ENCODE measurements around the gene B4GALNT1.
"Not testable (repeated sequence)": the region's sequence is repeated elsewhere in the genome, so short reads cannot be mapped to it uniquely, and the experiment has no call there.

B4GALNT1 gene

GRCh38 chr12:57620245-57620935 lies 12.6 kb downstream of the B4GALNT1 start:
- no peak for DNase-seq

- peak in 1 of 2 donors; percentile 23 for DNase-seq
These were observed 13.4 kb downstream of the B4GALNT1 start for GRCh38 chr12:57619434-57620244.

GRCh38 chr12:57618966-57619433 lies 14.0 kb downstream of the B4GALNT1 start:
- no peak for DNase-seq

- DNase-seq = not testable (repeated sequence)
These were observed 14.6 kb downstream of the B4GALNT1 start for GRCh38 chr12:57618431-57618830.

DNA sequence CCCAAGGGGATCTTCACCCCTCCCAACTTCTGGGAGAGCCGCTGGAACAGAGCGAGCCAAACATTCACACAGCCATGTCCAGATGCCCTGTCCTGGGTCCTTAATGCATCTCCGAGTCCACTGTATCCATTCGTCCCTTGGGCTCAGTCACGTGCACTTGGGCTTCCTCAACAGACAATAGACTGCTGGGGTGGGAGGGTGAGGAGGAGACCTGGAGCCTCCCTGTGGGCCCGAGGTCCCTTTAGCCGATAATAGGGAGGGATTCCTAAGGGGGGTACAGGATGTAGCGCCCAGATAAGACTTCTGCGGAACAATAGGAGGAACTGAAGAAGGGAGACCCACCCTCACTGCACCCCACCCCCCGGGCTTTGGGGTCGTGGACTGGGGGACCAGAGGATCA lies 15.1 kb downstream of the B4GALNT1 start:
- no peak for DNase-seq

DNA sequence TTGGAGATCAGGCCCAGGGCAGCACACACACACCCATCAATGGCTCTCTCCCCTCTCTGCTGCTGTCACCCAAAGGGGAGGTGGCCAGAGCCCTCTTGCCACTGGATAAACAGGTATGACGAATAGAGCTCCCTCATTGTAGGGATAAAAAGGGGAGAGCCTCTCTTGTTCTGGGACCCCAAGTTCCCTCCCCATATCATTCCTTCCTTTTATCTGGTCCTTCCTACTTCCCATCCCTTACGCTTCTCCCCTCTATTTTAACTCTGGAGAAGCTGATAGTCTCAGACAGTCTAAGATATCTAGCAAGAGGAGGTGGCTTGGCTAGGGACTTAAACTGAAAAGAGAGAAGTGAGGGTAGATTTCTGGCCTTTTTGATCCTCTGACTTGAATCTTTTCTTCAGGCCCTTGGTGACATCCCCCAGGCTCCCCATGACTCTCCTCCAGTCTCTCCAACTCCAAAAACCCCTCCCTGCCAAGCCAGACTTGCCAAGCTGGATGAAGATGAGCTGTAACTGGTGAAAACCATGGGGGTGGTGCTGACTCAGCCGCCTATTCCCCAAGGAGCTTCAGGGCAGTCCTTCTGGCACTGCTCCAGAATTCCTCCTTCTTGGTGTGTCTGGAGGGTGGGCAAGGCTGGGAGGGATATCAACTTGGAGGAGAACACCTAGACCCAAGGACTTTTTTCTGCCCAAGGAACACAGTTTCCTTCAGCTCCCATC lies 16.5 kb downstream of the B4GALNT1 start:
- DNase-seq = no peak

DNA sequence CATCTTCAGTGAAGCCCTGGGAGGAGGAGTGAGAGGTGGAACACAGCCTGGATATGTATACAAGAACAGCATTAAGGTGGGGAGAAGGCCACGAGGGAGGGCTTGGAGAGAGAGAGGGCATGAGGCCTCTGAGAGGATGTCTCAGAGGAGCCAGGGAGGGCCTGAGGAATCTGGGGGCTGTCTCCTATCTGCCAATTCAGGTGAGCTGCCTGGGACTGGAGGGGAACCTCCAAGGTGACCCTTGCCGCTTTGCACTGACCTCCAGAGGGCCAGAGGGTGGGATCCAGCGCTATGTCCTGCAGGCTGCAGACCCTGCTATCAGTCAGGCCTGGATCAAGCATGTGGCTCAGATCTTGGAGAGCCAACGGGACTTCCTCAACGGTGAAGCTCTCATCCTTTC lies 17.4 kb downstream of the B4GALNT1 start:
- no peak for DNase-seq

DNA sequence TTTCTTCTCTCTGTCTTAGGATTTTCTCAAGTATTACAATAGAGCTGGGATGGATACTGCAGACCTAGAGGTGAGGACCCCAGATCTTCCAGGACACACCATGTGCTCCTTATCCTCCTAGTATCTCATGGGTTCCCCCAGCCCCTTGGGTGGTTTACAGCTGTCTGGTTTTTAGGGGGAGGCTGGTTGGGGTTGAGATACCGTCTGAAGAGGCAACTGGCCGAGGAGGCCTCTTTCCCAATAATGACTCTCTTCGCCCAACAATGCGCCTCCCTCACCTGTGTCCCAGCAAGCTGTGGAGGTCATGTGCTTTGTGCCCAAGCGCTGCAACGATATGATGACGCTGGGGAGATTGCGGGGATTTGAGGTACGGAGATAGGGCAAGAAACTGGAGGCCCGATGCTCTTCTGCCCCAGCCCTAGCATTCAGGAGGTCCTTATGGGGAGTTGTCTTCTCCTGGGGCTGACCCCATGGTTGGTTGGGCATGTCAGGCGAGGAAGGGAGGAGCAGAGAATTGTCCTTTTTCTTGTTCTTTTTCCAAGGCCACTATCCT lies 18.0 kb downstream of the B4GALNT1 start:
- no peak for DNase-seq

DNA sequence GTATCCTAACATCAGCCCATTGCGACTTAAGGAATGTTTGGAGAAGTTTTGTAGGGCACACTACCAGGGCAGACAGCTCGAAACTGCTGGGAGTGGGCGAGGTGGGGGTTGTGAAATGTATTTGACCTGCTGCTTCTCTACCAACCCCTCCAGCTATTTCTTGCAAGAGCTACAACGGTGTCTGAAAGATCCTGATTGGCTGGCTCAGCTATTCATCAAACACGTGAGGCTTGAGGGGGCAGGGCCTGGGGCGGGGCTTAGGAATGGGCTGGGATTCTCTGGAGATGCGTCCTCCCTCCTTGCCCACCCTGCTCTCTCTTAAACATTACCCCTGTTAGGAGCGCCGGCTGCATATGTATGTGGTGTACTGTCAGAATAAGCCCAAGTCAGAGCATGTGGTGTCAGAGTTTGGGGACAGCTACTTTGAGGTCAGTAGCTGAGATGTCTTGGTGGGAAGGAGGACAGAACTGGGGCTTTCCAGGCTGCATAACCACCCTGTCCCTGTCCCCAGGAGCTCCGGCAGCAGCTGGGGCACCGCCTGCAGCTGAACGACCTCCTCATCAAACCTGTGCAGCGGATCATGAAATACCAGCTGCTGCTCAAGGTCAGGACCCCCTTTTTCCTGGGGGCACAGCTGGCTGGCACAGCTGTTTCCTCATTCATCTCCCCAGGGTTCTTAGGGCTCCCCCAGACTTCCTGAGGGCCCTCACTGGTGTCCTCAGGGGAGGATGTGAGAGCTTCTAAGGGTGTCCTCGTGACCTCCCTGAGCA lies 18.6 kb downstream of the B4GALNT1 start:
- DNase-seq = peak; percentile 10 to 40

- DNase-seq = no peak
These were observed 19.4 kb downstream of the B4GALNT1 start for GRCh38 chr12:57613427-57614109.

DNA sequence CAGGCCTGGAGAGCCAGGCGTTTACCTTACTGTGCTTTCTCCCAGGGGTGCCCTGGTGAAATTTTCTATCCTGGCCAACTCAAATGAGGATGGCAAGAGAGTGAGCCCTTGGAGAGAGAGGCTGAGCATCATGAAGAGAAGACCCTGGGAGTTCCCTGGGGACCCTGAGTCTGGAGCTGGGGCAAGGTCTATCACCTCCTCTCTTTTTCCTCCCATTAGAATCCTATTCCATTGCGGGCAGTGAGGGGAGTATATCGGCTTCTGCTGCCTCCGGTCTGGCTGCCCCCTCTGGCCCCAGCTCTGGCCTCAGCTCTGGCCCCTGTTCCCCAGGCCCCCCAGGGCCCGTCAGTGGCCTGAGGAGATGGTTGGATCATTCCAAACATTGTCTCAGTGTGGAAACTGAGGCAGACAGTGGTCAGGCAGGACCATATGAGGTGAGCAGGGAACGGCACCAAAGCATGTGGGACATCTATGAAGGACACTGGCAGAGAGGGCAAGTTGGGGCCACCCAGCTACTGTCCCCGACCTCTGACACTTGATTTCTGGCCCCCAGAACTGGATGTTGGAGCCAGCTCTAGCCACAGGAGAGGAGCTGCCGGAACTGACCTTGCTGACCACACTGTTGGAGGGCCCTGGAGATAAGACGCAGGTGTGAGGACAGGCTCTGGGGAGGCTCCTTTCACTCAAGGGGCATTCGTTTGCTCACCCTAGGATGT lies 20.1 kb downstream of the B4GALNT1 start:
- no peak for DNase-seq

DNA sequence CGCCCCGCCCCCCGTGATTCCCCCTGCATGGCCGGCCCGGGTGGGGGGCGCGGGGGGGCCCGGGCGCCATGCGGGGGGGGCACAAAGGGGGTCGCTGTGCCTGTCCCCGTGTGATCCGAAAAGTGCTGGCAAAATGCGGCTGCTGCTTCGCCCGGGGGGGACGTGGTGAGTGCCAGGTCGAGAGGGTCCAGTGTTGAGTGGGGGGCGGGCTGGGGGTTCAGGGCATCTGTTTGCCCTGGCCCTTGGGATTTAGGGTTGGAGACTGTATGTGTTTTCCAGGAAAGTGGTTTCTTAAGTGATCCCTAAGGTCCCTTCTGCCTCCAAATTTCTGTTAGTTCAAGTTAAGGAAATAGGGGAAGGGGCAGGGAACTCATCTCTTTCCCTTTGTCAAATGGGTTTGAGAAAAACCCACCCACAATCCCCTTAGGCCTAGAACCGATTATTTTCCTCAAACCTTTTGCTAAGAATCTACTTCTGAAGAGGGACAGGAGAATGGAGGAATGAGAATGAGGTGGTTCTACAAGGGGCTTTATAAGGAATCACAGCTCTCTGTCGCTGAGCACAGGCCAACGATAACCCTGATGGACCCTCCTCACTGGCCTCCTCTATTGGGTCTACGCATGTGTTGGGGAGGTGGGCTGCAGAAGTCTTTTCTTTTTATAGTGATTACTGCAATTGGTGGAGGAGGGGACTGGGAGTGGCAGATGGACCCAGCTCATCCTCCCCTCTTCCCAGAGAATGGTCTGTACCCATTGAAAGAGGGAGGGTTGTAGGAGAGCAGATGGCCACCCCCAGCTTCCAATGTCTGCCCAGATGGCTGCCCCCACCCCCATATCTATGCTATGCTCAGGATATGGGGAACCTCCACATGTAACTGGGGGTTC lies 20.9 kb downstream of the B4GALNT1 start:
- no peak for DNase-seq

- peak; percentile 31 to 45 for DNase-seq
These were observed 21.7 kb downstream of the B4GALNT1 start, which contains the start of gene ARHGEF25 for GRCh38 chr12:57611108-57611826. Gene ARHGEF25 (plus strand): TSS chr12:57611435. CDS start chr12:57611895, 460 bp downstream.

DNA sequence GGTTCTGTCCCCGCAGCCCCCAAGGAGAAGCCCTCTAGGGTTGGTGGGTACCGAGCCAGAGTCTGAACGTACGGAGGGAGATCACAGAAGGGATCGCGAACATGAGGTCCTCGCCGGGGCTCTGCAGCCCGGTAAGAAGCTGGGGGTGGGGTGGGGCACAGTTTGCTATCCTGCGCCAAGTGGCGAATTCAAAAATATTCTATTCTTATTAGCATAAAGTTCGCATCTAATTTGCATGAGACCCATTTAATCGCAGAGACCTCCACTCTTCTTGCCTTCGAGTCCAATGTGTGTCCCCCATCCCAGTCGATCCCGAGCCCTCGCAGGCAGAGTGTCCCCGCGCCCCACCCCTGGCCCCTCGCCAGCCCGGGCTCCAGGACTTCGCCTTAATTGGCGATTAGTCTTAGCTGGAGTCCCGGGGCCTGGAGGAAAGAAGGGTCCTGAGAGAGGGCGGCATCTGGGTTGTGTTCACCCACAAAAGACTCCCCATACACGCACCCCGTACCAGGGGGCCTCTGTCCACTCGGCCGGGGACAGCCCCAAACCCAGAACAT lies 22.4 kb downstream of the B4GALNT1 start:
- no peak for DNase-seq

- DNase-seq = no peak
These were observed 23.0 kb downstream of the B4GALNT1 start for GRCh38 chr12:57609781-57610553.

GRCh38 chr12:57609101-57609780 lies 23.8 kb downstream of the B4GALNT1 start:
- no peak for DNase-seq

- DNase-seq = no peak
These were observed 24.9 kb downstream of the B4GALNT1 start for GRCh38 chr12:57607958-57608663.
